ENCODE results near the gene CCDC71. TPM values are rescaled to one million over a fixed set of nuclear protein-coding genes. Genes with fewer than 3 reads are reported as not detected.

CCDC71 gene
- polyA plus RNA-seq, 1 donor = 16.0 TPM

DNA sequence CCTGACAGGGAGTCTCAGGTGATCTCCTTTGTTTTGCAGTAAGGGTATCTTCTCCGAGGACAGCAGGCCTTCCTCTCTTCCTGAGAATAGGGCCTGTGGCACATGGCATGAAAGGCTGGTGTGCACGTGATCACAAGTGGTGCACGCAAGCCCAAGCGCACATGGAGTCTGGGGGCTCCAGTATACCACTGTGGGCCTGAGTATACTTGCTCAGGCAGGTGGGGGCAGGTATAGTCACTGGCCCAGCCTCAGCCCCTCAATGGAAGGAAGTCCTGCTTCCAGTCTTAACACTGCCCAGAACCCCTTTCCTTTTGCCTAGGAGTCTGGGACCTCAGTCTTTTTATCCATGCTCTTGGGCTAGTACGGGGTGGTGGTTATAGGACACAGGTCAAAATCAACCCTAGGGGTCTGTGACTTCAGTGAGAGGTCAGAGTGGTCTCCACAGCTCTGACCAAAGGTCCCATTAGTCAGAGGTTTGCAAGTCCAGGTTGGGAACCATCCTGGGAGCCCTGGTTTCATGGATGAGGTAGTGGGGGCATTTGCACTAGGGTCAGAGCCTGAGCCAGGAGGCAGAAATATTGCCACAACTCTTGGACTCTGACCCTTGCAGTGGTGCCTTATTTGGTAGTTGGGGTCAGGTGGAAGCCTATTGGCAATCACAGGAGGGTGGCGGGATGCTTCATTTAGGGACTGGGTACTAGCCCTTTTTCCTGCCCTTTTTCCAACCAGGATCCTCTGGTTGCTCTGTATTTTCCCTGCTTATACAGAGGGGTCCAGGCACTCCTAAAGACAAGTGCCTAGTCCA, 823 bp upstream of the CCDC71 start:
- no peak for DNase-seq

GRCh38 chr3:49164983-49165720, 979 bp downstream of the CCDC71 start:
- no peak for DNase-seq

- DNase-seq = no peak
Measured at GRCh38 chr3:49163609-49164008, 2.5 kb downstream of the CCDC71 start.

DNA sequence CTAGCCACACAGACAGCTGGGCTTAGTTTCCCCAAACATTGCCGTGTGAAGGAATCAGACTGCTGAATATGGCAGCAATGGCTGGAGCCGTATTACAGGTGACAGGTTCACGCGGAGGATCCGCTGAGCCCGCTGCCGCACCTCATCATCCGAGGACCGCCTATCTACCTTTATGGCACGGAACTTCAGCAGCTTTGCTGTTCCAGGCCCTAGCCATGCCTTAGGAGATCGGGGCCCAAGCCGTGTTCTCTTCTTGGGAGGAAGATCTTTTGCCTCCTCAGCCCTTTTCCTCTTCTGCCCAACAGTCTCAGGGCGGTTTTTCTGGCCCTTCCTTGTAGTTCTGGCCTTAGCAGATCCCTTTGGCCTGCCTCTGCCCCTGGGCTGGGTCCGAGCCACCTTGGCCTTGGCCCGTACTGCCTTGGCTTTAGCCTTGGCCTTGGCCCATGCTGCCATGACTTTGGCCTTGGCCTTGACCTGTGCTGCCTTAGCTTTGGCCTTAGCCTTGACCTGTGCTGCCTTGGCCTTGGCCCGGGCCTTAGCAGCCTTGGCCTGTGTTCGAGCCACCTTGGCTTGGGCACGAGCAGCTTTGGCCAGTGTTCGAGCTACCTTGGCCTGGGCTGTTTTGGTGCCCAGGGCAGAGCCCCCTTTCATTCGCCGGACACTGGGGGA, 3.2 kb downstream of the CCDC71 start:
- no peak for DNase-seq

GRCh38 chr3:49161808-49162530, 4.2 kb downstream of the CCDC71 start:
- no peak for DNase-seq

GRCh38 chr3:49161197-49161596, 4.9 kb downstream of the CCDC71 start:
- DNase-seq = no peak

GRCh38 chr3:49158792-49159191, 7.3 kb downstream of the CCDC71 start:
- DNase-seq = no peak

DNA sequence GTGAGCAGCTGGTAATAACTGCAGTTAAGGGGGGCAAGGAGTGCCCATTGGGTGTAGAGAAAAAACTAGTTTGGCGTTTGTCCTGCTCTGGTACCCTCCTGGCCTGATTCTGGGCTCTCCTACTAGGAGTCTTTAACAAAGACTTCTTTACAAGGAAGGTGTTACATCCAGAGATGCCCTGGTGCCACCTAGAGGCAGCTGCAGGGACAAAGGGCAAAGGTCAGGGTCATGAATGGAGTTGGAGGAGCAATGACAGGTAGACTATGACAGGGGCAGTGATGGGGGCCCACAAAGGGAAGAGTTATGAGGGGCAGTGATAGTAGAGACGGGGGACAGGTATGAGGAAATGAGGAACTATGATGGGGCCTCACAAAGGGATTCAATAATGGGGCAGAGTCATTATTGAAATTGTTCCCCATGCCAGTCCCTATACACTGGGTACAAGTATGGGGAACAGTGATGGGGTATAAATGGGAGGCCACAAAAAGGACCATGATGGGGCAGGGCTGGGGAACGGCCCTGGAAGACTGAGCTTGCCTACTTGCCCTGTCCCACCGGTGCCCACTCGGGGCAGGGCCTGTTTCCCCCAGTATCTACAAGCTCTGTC, 7.9 kb downstream of the CCDC71 start:
- no peak for DNase-seq

GRCh38 chr3:49157289-49157688, 8.8 kb downstream of the CCDC71 start:
- no peak for DNase-seq

DNA sequence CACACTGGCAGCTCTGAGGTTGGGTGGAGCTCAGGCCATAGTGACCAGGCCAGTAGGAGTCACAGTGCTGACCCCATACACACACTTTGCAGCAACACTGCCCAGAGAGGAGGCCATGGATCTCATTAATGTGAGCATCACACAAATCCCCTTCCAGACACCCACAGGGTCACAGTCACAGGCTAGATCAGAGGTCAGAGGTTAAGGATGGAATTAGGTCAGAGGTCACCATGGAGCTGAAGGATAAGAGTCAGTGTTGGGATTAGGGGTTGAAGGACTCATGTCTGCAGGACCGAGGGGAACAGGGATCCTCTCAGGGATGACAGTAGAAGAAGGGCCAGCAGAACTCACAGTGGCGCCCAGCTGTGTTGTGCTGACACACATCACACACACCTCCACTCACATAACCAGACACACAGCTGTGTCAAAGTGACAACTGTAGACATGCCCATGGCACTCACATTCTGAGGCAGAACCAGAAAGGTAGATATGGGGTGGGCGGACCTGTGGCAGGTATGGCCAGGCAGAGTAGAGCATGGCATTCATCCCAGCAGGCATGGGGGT, 12.7 kb downstream of the CCDC71 start:
- no peak for DNase-seq

- DNase-seq = no peak
Measured at GRCh38 chr3:49151610-49152009, 14.5 kb downstream of the CCDC71 start.

- no peak for DNase-seq
Measured at GRCh38 chr3:49148159-49148558, 18.0 kb downstream of the CCDC71 start.

DNA sequence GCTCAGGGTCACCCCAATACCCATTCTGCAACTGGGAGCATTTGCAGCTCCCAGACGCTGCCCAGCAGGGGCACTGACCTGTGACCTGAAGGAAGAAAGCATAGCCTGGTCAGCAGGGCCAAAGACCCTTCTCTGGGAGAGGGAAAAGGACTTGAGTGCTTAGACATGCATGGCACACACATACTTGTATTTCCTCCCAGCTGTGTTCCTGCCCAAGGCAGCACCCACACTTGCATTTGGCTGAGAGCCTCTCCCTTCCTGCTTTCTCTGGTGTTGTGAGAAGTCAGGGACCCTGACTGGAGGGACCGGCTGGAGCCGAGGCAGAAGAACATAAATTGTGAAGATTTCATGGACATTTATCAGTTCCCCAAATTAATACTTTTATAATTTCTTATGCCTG, 26.1 kb downstream of the CCDC71 start:
- DNase-seq = no peak

DNA sequence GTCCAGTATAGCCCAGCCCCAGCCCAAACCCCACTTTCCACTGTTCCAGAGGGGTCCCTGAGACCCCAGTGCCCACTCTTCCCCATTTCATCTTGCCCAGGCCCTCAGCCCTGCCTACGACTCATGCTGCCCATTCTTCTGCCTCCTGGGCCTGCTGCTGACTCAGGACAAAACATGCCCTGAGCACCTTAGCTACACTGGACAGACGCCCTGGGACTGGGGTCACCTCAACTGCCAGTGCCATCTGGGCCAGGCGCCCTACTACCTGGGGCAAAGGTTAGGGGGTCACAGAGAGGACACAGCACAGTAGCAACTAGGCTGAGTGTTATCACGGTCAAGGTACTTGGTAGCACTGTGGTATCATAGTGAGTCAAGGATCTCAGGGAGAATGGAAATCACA, 30.6 kb downstream of the CCDC71 start:
- DNase-seq = no peak

- DNase-seq = no peak
Measured at GRCh38 chr3:49134471-49135265, 31.5 kb downstream of the CCDC71 start.

- DNase-seq = peak; percentile 89
Measured at GRCh38 chr3:49133226-49133951, 32.7 kb downstream of the CCDC71 start.

DNA sequence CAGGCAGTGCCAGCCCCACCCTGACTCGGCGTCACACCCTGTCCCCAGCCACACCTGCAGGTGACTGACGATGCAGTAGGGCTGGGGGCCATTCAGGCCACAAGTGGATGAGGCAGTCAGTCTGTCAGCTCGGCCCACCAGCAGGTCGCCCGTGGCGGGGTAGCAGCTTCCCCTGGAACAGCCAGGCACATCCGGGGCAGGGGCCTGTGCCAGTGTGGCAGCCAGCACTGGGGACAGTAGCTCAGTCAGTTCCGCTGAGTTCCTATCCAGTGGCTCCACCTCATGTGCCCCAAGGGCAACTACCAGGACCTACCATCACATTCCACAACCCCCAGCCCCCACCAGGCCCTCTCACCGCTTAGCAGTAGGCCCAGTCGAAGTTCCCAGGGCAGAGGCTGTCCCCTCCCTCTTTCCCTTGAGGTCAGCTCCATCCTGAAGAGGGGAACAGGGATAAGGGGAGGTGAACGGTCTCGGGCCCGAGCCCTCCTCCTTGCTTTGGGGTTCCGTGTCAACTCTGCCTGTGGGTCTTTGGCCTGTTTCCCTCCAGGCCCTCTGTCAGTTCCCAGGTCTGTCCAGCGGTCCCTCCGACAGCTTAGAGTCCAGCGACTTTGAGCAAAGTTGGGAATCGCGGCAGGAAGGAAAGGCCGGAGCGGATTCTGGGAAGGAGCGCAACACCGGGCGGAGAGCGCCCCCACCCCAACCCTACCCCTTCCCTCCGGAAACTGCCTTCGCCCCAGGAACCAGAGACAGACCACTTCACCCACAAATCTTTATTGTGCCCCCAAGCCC, 33.5 kb downstream of the CCDC71 start, which contains the start of gene LAMB2:
Gene LAMB2, minus strand, starts transcription at position 614 of the 789 bp plus-strand sequence. Its CDS starts 183 bp downstream, at position 431.
- peak; percentile 84 for DNase-seq

GRCh38 chr3:49132073-49132436, 34.1 kb downstream of the CCDC71 start:
- DNase-seq = no peak

DNA sequence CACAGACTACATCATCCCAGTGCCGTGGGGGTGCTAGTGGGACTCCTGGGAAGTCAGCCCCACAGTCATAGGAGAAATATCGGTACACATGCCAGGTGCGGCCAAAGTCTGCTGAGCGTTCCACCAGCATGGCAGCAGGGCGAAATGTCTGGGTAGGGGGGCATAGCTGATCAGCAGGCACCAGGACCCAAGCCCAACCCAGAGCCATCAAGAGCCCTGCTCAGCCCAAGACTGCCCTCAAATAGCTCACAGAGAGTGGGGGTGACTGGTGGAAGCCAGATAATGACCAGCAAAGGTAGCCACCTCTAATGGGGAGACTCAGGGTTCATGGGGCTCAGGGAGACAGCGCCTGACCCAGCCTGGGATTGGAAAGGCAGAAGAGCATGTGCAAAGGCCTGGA, 34.6 kb downstream of the CCDC71 start:
- no peak for DNase-seq

Data from hindlimb muscle (tissue), 1 donor.